Epithelial cell of proximal tubule (primary cell): Measurements from ENCODE around the gene PEX1. TPM values are rescaled to one million over a fixed set of nuclear protein-coding genes. Genes with fewer than 3 reads are reported as not detected.
"Not testable (repeated sequence)": the region's sequence is repeated elsewhere in the genome, so short reads cannot be mapped to it uniquely, and the experiment has no call there.

Source experiments
- DNase-seq: peaks from one replicate; pipeline ENCODE4 v3.0.0-alpha.2; 2011; ENCODE audit warnings: low read depth
- H3K4me3 ChIP-seq: 2 replicates; pipeline ENCODE4 v1.5.1; 2011; ENCODE audit warnings: low read depth, mild to moderate bottlenecking, low read length
- CTCF ChIP-seq: conservative IDR thresholded peaks from 2 replicates; pipeline ENCODE4 v1.5.1; 2012; ENCODE audit warnings: low read depth, mild to moderate bottlenecking, low read length
- total RNA-seq: library from RNA; depleted of rRNA; stranded (reverse); fragments of >200 nt; gene quantifications from 2 replicates; pipeline ENCODE4 v1.2.3, GENCODE V29; 2015

The PEX1 gene
- total RNA-seq, 1 donor from 2014 or later: 11.2 TPM

- TF ChIP-seq CTCF: no peak
- no peak for DNase-seq
- no peak overlapping the region for H3K4me3 ChIP-seq
These were observed 76.7 kb downstream of the PEX1 start for GRCh38 chr7:92451645-92452044.

- no peak for DNase-seq
- H3K4me3 ChIP-seq: peak overlapping the region; percentile 95
- TF ChIP-seq CTCF: peak; percentile 50
These were observed 80.0 kb downstream of the PEX1 start for GRCh38 chr7:92448205-92448747.

GRCh38 chr7:92447345-92448204, 80.7 kb downstream of the PEX1 start, which contains the start of gene GATAD1:
Gene GATAD1, plus strand, starts transcription at chr7:92447482. Its CDS starts 248 bp downstream, at chr7:92447730.
- peak; percentile 90 for TF ChIP-seq CTCF
- DNase-seq: no peak
- peak within 1 kb of the TSS; percentile 95 for H3K4me3 ChIP-seq

- TF ChIP-seq CTCF: no peak
- peak overlapping the region; percentile 95 for H3K4me3 ChIP-seq
- peak; percentile 59 for DNase-seq
These were observed 81.4 kb downstream of the PEX1 start for GRCh38 chr7:92446869-92447344.

GRCh38 chr7:92442720-92443119, 85.6 kb downstream of the PEX1 start:
- not testable (repeated sequence) for DNase-seq, H3K4me3 ChIP-seq

GRCh38 chr7:92437956-92438491, 90.3 kb downstream of the PEX1 start:
- no peak overlapping the region for H3K4me3 ChIP-seq
- no peak for DNase-seq
- TF ChIP-seq CTCF: no peak

Other genes with a start within 250 kb of the PEX1 start
- 12.8 and 23.2 TPM in 2 replicates for gene GATAD1, start 81.0 kb downstream of the PEX1 start, total RNA-seq
- gene ERVW-1, start 50.6 kb downstream of the PEX1 start, total RNA-seq: not detected in 2 replicates
- 6.1 and 6.6 TPM in 2 replicates for gene RBM48, start 275 bp upstream of the PEX1 start, total RNA-seq
- 14.3 and 20.2 TPM in 2 replicates for gene FAM133B, start 61.9 kb upstream of the PEX1 start, total RNA-seq